Stimulated activated naive CD8-positive, alpha-beta T cell treated with anti-CD3 and anti-CD28 coated beads, Interleukin-15, amount 100 ng/mL, for 72 hours (primary cell): ENCODE results near the gene GRXCR2.
A peak's percentile ranks its signal among the peaks of the same experiment; 100 is the strongest.
"Not testable (repeated sequence)": the region's sequence is repeated elsewhere in the genome, so short reads cannot be mapped to it uniquely, and the experiment has no call there.

Source experiments
- ATAC-seq: fragments of 150-1000 bp; cut with Tn5 transposase; 2 replicates; pipeline ENCODE4 v1.10.0; 2021; ENCODE audit warnings: mild to moderate bottlenecking, moderate library complexity
- DNase-seq, 2 donors: peaks; one replicate each; pipeline ENCODE4 v3.0.0; 2021 to 2022
- H3K27ac Mint-ChIP-seq, 2 donors: one replicate each; pipeline ENCODE4 v1.8.0; 2022; ENCODE audit warnings: mild to moderate bottlenecking in 2 of 2, mixed read lengths in 2 of 2, moderate library complexity in 2 of 2
- H3K27me3 Mint-ChIP-seq: one replicate; pipeline ENCODE4 v1.8.0; 2022; ENCODE audit warnings: mixed read lengths
- H3K4me1 Mint-ChIP-seq: one replicate; pipeline ENCODE4 v1.8.0; 2022; ENCODE audit warnings: mild to moderate bottlenecking, mixed read lengths
- H3K4me3 Mint-ChIP-seq, 2 donors: one replicate each; pipeline ENCODE4 v1.8.0; 2022; ENCODE audit warnings: mild to moderate bottlenecking in 2 of 2, mixed read lengths in 2 of 2, moderate library complexity in 1 of 2
- H3K9me3 Mint-ChIP-seq, 2 donors: one replicate each; pipeline ENCODE4 v1.8.0; 2022; ENCODE audit warnings: mixed read lengths in 2 of 2

The GRXCR2 gene

GRCh38 chr5:145903113-145903512, 30.3 kb upstream of the GRXCR2 start:
- H3K9me3 Mint-ChIP-seq = peaks cover 0 to 19% of the 10 kb centered on the region in 2 donors
- H3K4me1 Mint-ChIP-seq = no peaks in the 10 kb centered on the region
- H3K27ac Mint-ChIP-seq = no peak overlapping the region
- no peak for DNase-seq
- ATAC-seq = no peak
- H3K27me3 Mint-ChIP-seq = peaks cover 6% of the 10 kb centered on the region
- no peak overlapping the region for H3K4me3 Mint-ChIP-seq

- Mint-ChIP-seq H3K4me1 (no peaks in the 10 kb centered on the region), H3K9me3 (peaks cover 0 to 19% of the 10 kb centered on the region in 2 donors), H3K4me3 (no peak overlapping the region), H3K27me3 (peaks cover 6% of the 10 kb centered on the region), H3K27ac (no peak overlapping the region)
- no peak for ATAC-seq
- DNase-seq = no peak
Observed at GRCh38 chr5:145902421-145902820, 29.6 kb upstream of the GRXCR2 start.

GRCh38 chr5:145898171-145898570, 25.4 kb upstream of the GRXCR2 start:
- no peaks in the 10 kb centered on the region for H3K27me3 Mint-ChIP-seq
- no peak for ATAC-seq
- H3K4me3 Mint-ChIP-seq = no peak overlapping the region
- no peak overlapping the region for H3K27ac Mint-ChIP-seq
- no peak for DNase-seq
- no peaks in the 10 kb centered on the region for H3K4me1 Mint-ChIP-seq
- peaks cover 4 to 19% of the 10 kb centered on the region in 2 donors for H3K9me3 Mint-ChIP-seq

- DNase-seq, H3K27ac Mint-ChIP-seq, H3K4me3 Mint-ChIP-seq, H3K4me1 Mint-ChIP-seq, H3K27me3 Mint-ChIP-seq, ATAC-seq, H3K9me3 Mint-ChIP-seq: not testable (repeated sequence)
Observed at GRCh38 chr5:145891378-145891777, 18.6 kb upstream of the GRXCR2 start.

GRCh38 chr5:145889611-145890010, 16.8 kb upstream of the GRXCR2 start:
- Mint-ChIP-seq H3K4me3 (no peak overlapping the region), H3K9me3 (peaks cover 7 to 8% of the 10 kb centered on the region in 2 donors), H3K27me3 (no peaks in the 10 kb centered on the region), H3K27ac (no peak overlapping the region), H3K4me1 (no peaks in the 10 kb centered on the region)
- ATAC-seq (no peak), DNase-seq (no peak)

GRCh38 chr5:145887976-145888574, 15.3 kb upstream of the GRXCR2 start:
- H3K27ac Mint-ChIP-seq = no peak overlapping the region
- H3K4me3 Mint-ChIP-seq = no peak overlapping the region
- peaks cover 3 to 8% of the 10 kb centered on the region in 2 donors for H3K9me3 Mint-ChIP-seq
- DNase-seq (no peak), ATAC-seq (no peak)
- H3K27me3 Mint-ChIP-seq = no peaks in the 10 kb centered on the region
- no peaks in the 10 kb centered on the region for H3K4me1 Mint-ChIP-seq

- no peaks in the 10 kb centered on the region for H3K4me1 Mint-ChIP-seq
- H3K4me3 Mint-ChIP-seq = no peak overlapping the region
- peaks cover 4 to 8% of the 10 kb centered on the region in 2 donors for H3K9me3 Mint-ChIP-seq
- no peak for ATAC-seq
- DNase-seq = no peak
- H3K27ac Mint-ChIP-seq = no peak overlapping the region
- H3K27me3 Mint-ChIP-seq = no peaks in the 10 kb centered on the region
Observed at GRCh38 chr5:145887217-145887616, 14.4 kb upstream of the GRXCR2 start.

- no peak overlapping the region for H3K27ac Mint-ChIP-seq
- peaks cover 0 to 8% of the 10 kb centered on the region in 2 donors for H3K9me3 Mint-ChIP-seq
- no peak for ATAC-seq
- no peak overlapping the region for H3K4me3 Mint-ChIP-seq
- peaks cover 11% of the 10 kb centered on the region for H3K27me3 Mint-ChIP-seq
- no peaks in the 10 kb centered on the region for H3K4me1 Mint-ChIP-seq
- no peak for DNase-seq
Observed at GRCh38 chr5:145874765-145875164, 2.0 kb upstream of the GRXCR2 start.

- ATAC-seq (no peak), DNase-seq (no peak)
- H3K9me3 Mint-ChIP-seq = no peaks in the 10 kb centered on the region
- H3K4me1 Mint-ChIP-seq = no peaks in the 10 kb centered on the region
- H3K27me3 Mint-ChIP-seq = peaks cover 11% of the 10 kb centered on the region
- no peak overlapping the region for H3K27ac Mint-ChIP-seq
- no peak overlapping the region for H3K4me3 Mint-ChIP-seq
Observed at GRCh38 chr5:145872486-145872885, 328 bp downstream of the GRXCR2 start.

GRCh38 chr5:145869753-145870152, 3.1 kb downstream of the GRXCR2 start:
- DNase-seq (no peak), ATAC-seq (no peak)
- no peaks in the 10 kb centered on the region for H3K9me3 Mint-ChIP-seq
- H3K27ac Mint-ChIP-seq = no peak overlapping the region
- H3K27me3 Mint-ChIP-seq = peaks cover 6% of the 10 kb centered on the region
- H3K4me1 Mint-ChIP-seq = no peaks in the 10 kb centered on the region
- H3K4me3 Mint-ChIP-seq = no peak overlapping the region

- DNase-seq (no peak), ATAC-seq (no peak)
- Mint-ChIP-seq H3K27ac (no peak overlapping the region), H3K4me1 (no peaks in the 10 kb centered on the region), H3K4me3 (no peak overlapping the region), H3K9me3 (no peaks in the 10 kb centered on the region), H3K27me3 (no peaks in the 10 kb centered on the region)
Observed at GRCh38 chr5:145867806-145868205, 5.0 kb downstream of the GRXCR2 start.

GRCh38 chr5:145864432-145864831, 8.4 kb downstream of the GRXCR2 start:
- H3K4me1 Mint-ChIP-seq, DNase-seq, H3K9me3 Mint-ChIP-seq, ATAC-seq, H3K27me3 Mint-ChIP-seq, H3K4me3 Mint-ChIP-seq, H3K27ac Mint-ChIP-seq: not testable (repeated sequence)

- Mint-ChIP-seq H3K27me3 (peaks cover 9% of the 10 kb centered on the region), H3K9me3 (no peaks in the 10 kb centered on the region), H3K4me3 (no peak overlapping the region), H3K27ac (no peak overlapping the region), H3K4me1 (no peaks in the 10 kb centered on the region)
- DNase-seq (no peak), ATAC-seq (no peak)
Observed at GRCh38 chr5:145863003-145863402, 9.8 kb downstream of the GRXCR2 start.

- no peak for DNase-seq
- ATAC-seq = no peak
- H3K9me3 Mint-ChIP-seq = no peaks in the 10 kb centered on the region
- no peak overlapping the region for H3K4me3 Mint-ChIP-seq
- H3K27ac Mint-ChIP-seq = no peak overlapping the region
- H3K27me3 Mint-ChIP-seq = peaks cover 21% of the 10 kb centered on the region
- peaks cover 11% of the 10 kb centered on the region for H3K4me1 Mint-ChIP-seq
Observed at GRCh38 chr5:145859897-145860296, 12.9 kb downstream of the GRXCR2 start.

GRCh38 chr5:145859453-145859852, 13.4 kb downstream of the GRXCR2 start:
- Mint-ChIP-seq H3K4me3 (no peak overlapping the region), H3K9me3 (no peaks in the 10 kb centered on the region), H3K27ac (no peak overlapping the region), H3K4me1 (peaks cover 11% of the 10 kb centered on the region), H3K27me3 (peaks cover 21% of the 10 kb centered on the region)
- DNase-seq = no peak
- no peak for ATAC-seq

GRCh38 chr5:145858959-145859358, 13.9 kb downstream of the GRXCR2 start:
- Mint-ChIP-seq H3K27ac (no peak overlapping the region), H3K9me3 (no peaks in the 10 kb centered on the region), H3K27me3 (peaks cover 21% of the 10 kb centered on the region), H3K4me1 (peaks cover 11% of the 10 kb centered on the region), H3K4me3 (no peak overlapping the region)
- ATAC-seq (no peak), DNase-seq (no peak)

GRCh38 chr5:145856285-145856818, 16.5 kb downstream of the GRXCR2 start:
- peak; percentile 61 for ATAC-seq
- no peak overlapping the region for H3K27ac Mint-ChIP-seq
- no peak for DNase-seq
- H3K4me3 Mint-ChIP-seq = peak overlapping the region in 1 of 2 donors; percentile 52
- H3K9me3 Mint-ChIP-seq = no peaks in the 10 kb centered on the region
- H3K4me1 Mint-ChIP-seq = peaks cover 11% of the 10 kb centered on the region
- peaks cover 18% of the 10 kb centered on the region for H3K27me3 Mint-ChIP-seq
